Right lobe of liver (tissue), 6 donors: ENCODE results near the gene BIRC2. TPM values are rescaled to one million over a fixed set of nuclear protein-coding genes. Genes with fewer than 3 reads are reported as not detected.
A peak's percentile ranks its signal among the peaks of the same experiment; 100 is the strongest.

Experiments used
- ATAC-seq, 4 donors: fragments of 200-7000 bp; cut with Tn5 transposase; one replicate each; pipeline ENCODE4 v1.9.1; 2020; ENCODE audit warnings: mild to moderate bottlenecking in 4 of 4, moderate library complexity in 4 of 4
- DNase-seq, 3 donors: peaks; one replicate each; pipeline ENCODE4 v3.0.0-alpha.2; 2020
- H3K27ac ChIP-seq, 3 donors: fragments of 200-600 bp; one replicate each; pipeline ENCODE4 v1.8.0; 2022
- H3K27me3 ChIP-seq, 2 donors: fragments of 200-600 bp; one replicate each; pipeline ENCODE4 v1.8.0; 2022
- H3K36me3 ChIP-seq, 4 donors: fragments of 200-600 bp; sonication (generic) in 1 of 4; one replicate each; pipeline versions ENCODE4 v1.5.1 to v1.8.0; 2017 to 2022; ENCODE audit warnings: control low read depth in 1 of 4
- H3K4me1 ChIP-seq, 4 donors: fragments of 200-600 bp; sonication (generic) in 1 of 4; one replicate each; pipeline versions ENCODE4 v1.5.1 to v1.8.0; 2017 to 2022; ENCODE audit warnings: control low read depth in 1 of 4
- H3K4me3 ChIP-seq, 3 donors: fragments of 200-600 bp; one replicate each; pipeline ENCODE4 v1.8.0; 2022
- H3K9me3 ChIP-seq, 4 donors: fragments of 200-600 bp; sonication (generic) in 1 of 4; one replicate each; pipeline versions ENCODE4 v1.5.1 to v1.8.0; 2017 to 2022; ENCODE audit warnings: control low read depth in 1 of 4
- POLR2A ChIP-seq: fragments of 450-650 bp; IDR thresholded peaks from one replicate; pipeline ENCODE4 v1.6.1; 2017; ENCODE audit warnings: antibody characterized with exemption, mild to moderate bottlenecking
- whole genome bisulfite sequencing: methylation state at CpG from one replicate; pipeline ENCODE4 v1.1.6; 2018; ENCODE audit warnings: low coverage, low lambda C conversion rate; ENCODE audit not compliant: insufficient coverage; ENCODE audit errors: missing lambda C conversion rate; 5-methylcytosine and 5-hydroxymethylcytosine counted together
- intact Hi-C, 2 donors: fragments of 100-400 bp; cut with DNase I; formaldehyde crosslinking; loops; one replicate each; pipeline versions ENCODE4 v1.11.2 to v1.14.1; 2022
- small RNA-seq, 2 experiments: library from RNA; depleted of rRNA; stranded (forward); fragments of <200 nt; gene quantifications; one replicate each; pipeline ENCODE3, GENCODE V24; 2016
- total RNA-seq, 6 experiments: library from RNA; depleted of rRNA in 2 of 6; stranded (reverse); fragments of >200 nt in 2 of 6; fragmentation: NEBNext Ultra II Directional in 3 of 6; extraction: Animal tissue kit (Norgen Biotek cat#: 25700) in 3 of 6; gene quantifications; one replicate each; pipeline versions ENCODE4 v1.1.0 to v1.2.4, GENCODE V29; 2016 to 2023
- TF ChIP-seq, protein P1 (sequence below), 4 donors: fragments of 200-600 bp in 3 of 4; fragments of 450-650 bp in 1 of 4; IDR thresholded peaks; one replicate each; pipeline versions ENCODE4 v1.5.1 to v1.8.0; 2016 to 2022; ENCODE audit warnings: antibody characterized with exemption in 4 of 4, mild to moderate bottlenecking in 2 of 4
- donor health status: DM: no; HTN: yes; CAD: no.
- donor health status: DM: no; HTN: no; CAD: no.
- donor health status: DM: no; HTN: no; CAD: no.
- donor health status: DM: no; HTN: yes; CAD: no.
- donor health status: DM: no; HTN: yes; CAD: no.

BIRC2 gene
- total RNA-seq, 6 experiments from 2014 or later = 20.2 to 26.6 (median 25.3) TPM

DNA sequence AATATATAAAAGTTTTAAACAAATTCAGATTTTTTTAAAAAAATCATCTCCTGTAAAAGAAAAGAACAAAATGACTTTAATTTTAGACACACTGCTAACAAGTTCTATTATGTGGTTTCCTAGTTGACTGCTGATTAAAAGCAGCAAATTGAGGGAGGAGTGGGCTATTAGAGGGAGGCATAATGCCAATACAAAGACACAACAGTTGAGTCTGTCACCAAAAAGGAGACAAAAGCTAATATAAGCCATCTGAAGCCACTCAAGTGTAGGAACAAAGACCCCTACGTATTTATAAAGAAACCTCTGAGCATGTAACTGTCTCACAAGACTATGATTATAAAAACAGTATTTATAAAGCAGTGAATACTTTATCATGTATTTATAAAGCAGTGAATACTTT lies 76.9 kb downstream of the BIRC2 start:
- H3K4me1 ChIP-seq = no peaks in the 10 kb centered on the region
- TF ChIP-seq, protein P1, sequence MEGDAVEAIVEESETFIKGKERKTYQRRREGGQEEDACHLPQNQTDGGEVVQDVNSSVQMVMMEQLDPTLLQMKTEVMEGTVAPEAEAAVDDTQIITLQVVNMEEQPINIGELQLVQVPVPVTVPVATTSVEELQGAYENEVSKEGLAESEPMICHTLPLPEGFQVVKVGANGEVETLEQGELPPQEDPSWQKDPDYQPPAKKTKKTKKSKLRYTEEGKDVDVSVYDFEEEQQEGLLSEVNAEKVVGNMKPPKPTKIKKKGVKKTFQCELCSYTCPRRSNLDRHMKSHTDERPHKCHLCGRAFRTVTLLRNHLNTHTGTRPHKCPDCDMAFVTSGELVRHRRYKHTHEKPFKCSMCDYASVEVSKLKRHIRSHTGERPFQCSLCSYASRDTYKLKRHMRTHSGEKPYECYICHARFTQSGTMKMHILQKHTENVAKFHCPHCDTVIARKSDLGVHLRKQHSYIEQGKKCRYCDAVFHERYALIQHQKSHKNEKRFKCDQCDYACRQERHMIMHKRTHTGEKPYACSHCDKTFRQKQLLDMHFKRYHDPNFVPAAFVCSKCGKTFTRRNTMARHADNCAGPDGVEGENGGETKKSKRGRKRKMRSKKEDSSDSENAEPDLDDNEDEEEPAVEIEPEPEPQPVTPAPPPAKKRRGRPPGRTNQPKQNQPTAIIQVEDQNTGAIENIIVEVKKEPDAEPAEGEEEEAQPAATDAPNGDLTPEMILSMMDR (IDR thresholded peaks at IDR 0.05) = no peak
- TF ChIP-seq POLR2A = no peak
- WGBS = 75% methylated on average over 1 of the region's 1 CpG
- no peaks in the 10 kb centered on the region for H3K9me3 ChIP-seq
- DNase-seq (no peak), ATAC-seq (no peak)
- no peaks in the 10 kb centered on the region for H3K36me3 ChIP-seq
- no peak overlapping the region for H3K4me3 ChIP-seq
- intact Hi-C loops = no loop called here
- H3K27me3 ChIP-seq = no peaks in the 10 kb centered on the region
- H3K27ac ChIP-seq = no peak overlapping the region

GRCh38 chr11:102426000-102426399 lies 79.0 kb downstream of the BIRC2 start:
- TF ChIP-seq, protein P1 (IDR thresholded peaks at IDR 0.05) = no peak
- TF ChIP-seq POLR2A = no peak
- H3K27me3 ChIP-seq = no peaks in the 10 kb centered on the region
- no peaks in the 10 kb centered on the region for H3K9me3 ChIP-seq
- H3K36me3 ChIP-seq = no peaks in the 10 kb centered on the region
- H3K27ac ChIP-seq = no peak overlapping the region
- intact Hi-C loops = no loop called here
- 71% methylated on average over 2 of the region's 2 CpGs for WGBS
- DNase-seq (no peak), ATAC-seq (no peak)
- H3K4me1 ChIP-seq = peaks cover 0 to 17% (median 0%) of the 10 kb centered on the region in 4 donors
- H3K4me3 ChIP-seq = no peak overlapping the region

GRCh38 chr11:102426570-102426969 lies 79.6 kb downstream of the BIRC2 start:
- H3K27me3 ChIP-seq = no peaks in the 10 kb centered on the region
- intact Hi-C loops = no loop called here
- no peak for TF ChIP-seq POLR2A
- no peak overlapping the region for H3K27ac ChIP-seq
- DNase-seq (no peak), ATAC-seq (no peak)
- H3K4me1 ChIP-seq = peaks cover 0 to 17% (median 0%) of the 10 kb centered on the region in 4 donors
- H3K9me3 ChIP-seq = no peaks in the 10 kb centered on the region
- no peaks in the 10 kb centered on the region for H3K36me3 ChIP-seq
- no peak overlapping the region for H3K4me3 ChIP-seq

DNA sequence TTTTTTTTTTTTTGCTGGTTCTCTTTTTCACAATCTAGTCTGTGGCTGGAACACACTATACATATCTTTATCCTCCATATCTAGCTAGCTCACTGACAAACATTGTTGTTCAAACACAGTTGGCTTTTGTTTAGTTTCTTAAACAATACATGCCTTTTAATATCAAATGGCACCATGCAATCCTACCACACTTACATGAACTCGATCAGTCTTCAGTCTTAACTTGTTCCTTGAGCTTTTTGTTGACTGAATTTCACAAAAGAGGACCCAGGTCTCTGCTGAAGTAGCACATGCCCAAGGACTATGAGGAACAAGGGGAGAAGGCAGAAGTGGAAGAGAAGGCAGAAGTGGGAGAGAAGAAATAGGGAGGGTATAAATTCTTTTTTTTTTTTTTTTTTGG lies 80.1 kb downstream of the BIRC2 start:
- peak in 2 of 4 donors; percentile 32 to 33 for ATAC-seq
- 4% methylated on average over 1 of the region's 1 CpG for WGBS
- no peak overlapping the region for H3K27ac ChIP-seq

More for the DNA sequence above, 80.1 kb downstream of the BIRC2 start:
- TF ChIP-seq, protein P1 (IDR thresholded peaks at IDR 0.05) = no peak
- no peak for TF ChIP-seq POLR2A
- DNase-seq = no peak
- Histone ChIP-seq H3K27me3 (no peaks in the 10 kb centered on the region), H3K9me3 (no peaks in the 10 kb centered on the region), H3K4me1 (peaks cover 0 to 17% (median 0%) of the 10 kb centered on the region in 4 donors), H3K4me3 (no peak overlapping the region), H3K36me3 (no peaks in the 10 kb centered on the region)
- intact Hi-C loops = no loop called here

Small RNA genes lying within 50 kb of the gene (small RNA-seq; reads per million reads assigned to genes)
- gene AP000942.3 = 0 reads per million in 2 experiments
- gene AP000942.4 = 0 reads per million in 2 experiments
- gene RNU6-952P = 0 reads per million in 2 experiments

Other genes starting within 250 kb of the BIRC2 start
- gene YAP1, start 236.8 kb upstream of the BIRC2 start, total RNA-seq = 10 to 100 TPM; 17.9 to 60.5 (median 36.3) TPM
- 100 to 1,000 TPM in 1 of 6 experiments, 10 to 100 TPM in 2, 1 to 10 TPM in 3; 1.6 to 106 (median 15.2) TPM for gene BIRC3, start 29.7 kb upstream of the BIRC2 start, total RNA-seq
- gene TMEM123, start 105.6 kb downstream of the BIRC2 start, total RNA-seq = 100 to 1,000 TPM; 173 to 557 (median 229) TPM
- gene MMP7, start 183.5 kb downstream of the BIRC2 start, total RNA-seq = 1 to 10 TPM in 3 of 6 experiments, under 1 TPM in 3; 0.37 to 2.9 (median 1.1) TPM